Activated T-cell treated with anti-CD3 and anti-CD28 coated beads, Interleukin-2, amount 50 U/mL, for 4 hours (primary cell): ENCODE measurements around the gene JPH2. TPM values are rescaled to one million over a fixed set of nuclear protein-coding genes. Genes with fewer than 3 reads are reported as not detected.

Source experiments
- ATAC-seq, 2 donors: fragments of 200-7000 bp; cut with Tn5 transposase; one replicate each; pipeline ENCODE4 v1.10.0; 2021
- DNase-seq: peaks from one replicate; pipeline ENCODE4 v3.0.0-alpha.2; 2020
- H3K27me3 Mint-ChIP-seq: one replicate; pipeline ENCODE4 v1.8.0; 2021; ENCODE audit warnings: low read depth, mixed read lengths
- H3K36me3 Mint-ChIP-seq: one replicate; pipeline ENCODE4 v1.8.0; 2022; ENCODE audit warnings: mixed read lengths; ENCODE audit not compliant: insufficient read depth
- H3K4me1 Mint-ChIP-seq: one replicate; pipeline ENCODE4 v1.8.0; 2021; ENCODE audit warnings: low read depth, mixed read lengths
- H3K4me3 Mint-ChIP-seq: one replicate; pipeline ENCODE4 v1.8.0; 2021; ENCODE audit warnings: mild to moderate bottlenecking, moderate library complexity, mixed read lengths
- H3K9me3 Mint-ChIP-seq: one replicate; pipeline ENCODE4 v1.8.0; 2021; ENCODE audit warnings: mixed read lengths
- total RNA-seq, 3 donors: library from RNA; stranded (reverse); gene quantifications; one replicate each; pipeline ENCODE4 v1.2.1, GENCODE V29; 2021

Gene JPH2
- total RNA-seq, 3 donors from 2014 or later, result not detected

- Mint-ChIP-seq H3K9me3 (no peaks in the 10 kb centered on the region), H3K36me3 (no peaks in the 10 kb centered on the region), H3K4me3 (no peak overlapping the region), H3K27me3 (peaks cover 59% of the 10 kb centered on the region), H3K4me1 (peaks cover 12% of the 10 kb centered on the region)
- ATAC-seq (peak in 1 of 2 donors; percentile 27), DNase-seq (no peak)
Measured at GRCh38 chr20:44186674-44187053, 324 bp downstream of the JPH2 start.

DNA sequence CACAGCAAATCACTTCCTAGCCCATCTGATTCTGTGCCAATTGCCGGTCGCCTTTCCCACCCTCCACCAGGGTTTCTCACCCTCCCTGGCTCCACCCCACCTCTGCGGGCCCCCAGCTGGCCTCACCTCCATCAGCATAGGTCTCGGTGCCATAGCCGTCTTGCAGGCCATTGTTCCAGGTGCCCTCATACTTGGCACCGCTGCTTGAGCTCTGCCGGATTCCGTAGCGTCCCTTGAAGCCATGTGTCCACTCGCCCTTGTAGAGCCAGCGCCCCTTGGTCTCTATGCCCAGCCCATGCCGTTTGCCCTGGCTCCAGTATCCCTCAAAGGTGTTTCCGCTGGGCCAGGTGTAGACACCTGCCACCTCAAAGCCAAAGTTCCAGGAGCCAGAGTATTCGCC is 787 bp downstream of the JPH2 start:
- DNase-seq (no peak), ATAC-seq (no peak)
- H3K27me3 Mint-ChIP-seq, result peaks cover 59% of the 10 kb centered on the region
- no peak overlapping the region for H3K4me3 Mint-ChIP-seq
- no peaks in the 10 kb centered on the region for H3K36me3 Mint-ChIP-seq
- peaks cover 12% of the 10 kb centered on the region for H3K4me1 Mint-ChIP-seq
- H3K9me3 Mint-ChIP-seq, result no peaks in the 10 kb centered on the region

- Mint-ChIP-seq H3K27me3 (peaks cover 61% of the 10 kb centered on the region), H3K9me3 (no peaks in the 10 kb centered on the region), H3K36me3 (no peaks in the 10 kb centered on the region), H3K4me1 (peaks cover 12% of the 10 kb centered on the region), H3K4me3 (no peak overlapping the region)
- no peak for DNase-seq
- ATAC-seq, result no peak
Measured at GRCh38 chr20:44185574-44185973, 1.4 kb downstream of the JPH2 start.

DNA sequence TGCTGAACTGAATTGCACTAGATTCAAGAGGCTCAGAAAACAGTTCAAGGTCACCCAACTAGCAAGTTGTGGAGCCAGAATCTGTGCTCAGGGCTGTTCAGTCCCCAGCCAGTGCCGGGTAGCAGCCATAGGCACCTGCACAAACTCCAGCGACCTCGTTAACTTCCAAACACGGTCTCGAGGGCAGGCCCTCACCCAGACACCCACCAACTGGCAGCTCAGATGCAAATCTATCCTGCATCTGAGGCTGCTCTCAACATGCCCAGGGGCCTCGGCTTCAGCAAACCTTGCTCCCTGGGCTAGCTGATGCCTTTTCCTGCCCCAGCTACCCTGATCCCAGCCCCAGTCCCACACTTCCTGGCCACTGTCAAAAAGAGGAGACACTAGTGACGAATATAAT is 3.7 kb downstream of the JPH2 start:
- Mint-ChIP-seq H3K27me3 (peaks cover 52% of the 10 kb centered on the region), H3K4me1 (peaks cover 12% of the 10 kb centered on the region), H3K36me3 (no peaks in the 10 kb centered on the region), H3K9me3 (no peaks in the 10 kb centered on the region), H3K4me3 (no peak overlapping the region)
- no peak for DNase-seq
- no peak for ATAC-seq

DNA sequence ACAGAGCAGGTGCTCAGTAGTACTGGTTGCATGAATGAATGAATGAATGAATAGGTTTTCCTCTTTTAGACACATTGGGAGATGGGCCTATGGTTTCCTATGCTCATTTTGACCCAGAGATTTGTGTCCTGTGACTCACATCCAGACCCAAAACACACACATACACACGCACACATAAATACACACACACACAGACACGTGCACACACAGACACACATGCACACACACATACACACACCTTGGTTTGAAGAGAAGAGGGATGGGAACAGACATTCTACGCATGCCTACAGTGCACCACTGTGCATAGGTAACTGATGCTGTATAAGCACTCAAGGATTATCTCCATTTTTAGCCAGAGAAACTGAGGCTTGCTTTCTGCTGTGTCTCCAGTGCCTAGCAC is 4.1 kb downstream of the JPH2 start:
- H3K27me3 Mint-ChIP-seq, result peaks cover 48% of the 10 kb centered on the region
- DNase-seq (no peak), ATAC-seq (no peak)
- peaks cover 8% of the 10 kb centered on the region for H3K4me1 Mint-ChIP-seq
- no peaks in the 10 kb centered on the region for H3K9me3 Mint-ChIP-seq
- H3K4me3 Mint-ChIP-seq, result no peak overlapping the region
- H3K36me3 Mint-ChIP-seq, result no peaks in the 10 kb centered on the region

DNA sequence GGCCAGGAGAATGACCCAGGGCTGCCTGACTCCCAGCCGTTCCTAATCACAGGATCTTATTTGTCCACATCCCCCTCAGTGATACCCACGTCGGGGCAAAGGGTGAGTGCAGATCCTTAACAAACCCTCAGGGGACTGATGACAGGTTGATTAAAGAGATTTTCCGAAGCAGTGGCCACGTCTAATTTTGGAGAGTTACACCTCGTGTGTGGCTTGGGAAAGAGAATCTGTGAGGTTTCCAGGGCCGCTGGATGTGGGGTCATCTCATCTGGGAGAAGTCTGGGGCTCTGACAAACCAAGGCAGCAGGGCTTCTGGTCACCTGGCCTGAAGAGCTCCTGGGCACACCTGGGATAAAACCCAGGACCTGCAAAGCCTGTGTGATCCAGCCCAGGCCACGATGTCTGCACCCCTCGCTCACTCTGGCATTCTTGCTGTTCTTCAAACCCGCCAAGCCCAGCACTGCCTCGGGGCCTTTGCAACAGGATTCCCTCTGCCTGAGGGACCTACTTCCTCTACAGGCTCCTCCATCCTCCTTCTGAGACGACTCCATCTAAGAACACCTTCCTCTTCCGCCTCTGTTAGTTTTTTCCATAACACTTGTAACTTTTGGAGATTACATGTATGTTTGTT is 4.7 kb downstream of the JPH2 start:
- no peaks in the 10 kb centered on the region for H3K36me3 Mint-ChIP-seq
- ATAC-seq (no peak), DNase-seq (no peak)
- H3K4me3 Mint-ChIP-seq, result no peak overlapping the region
- H3K4me1 Mint-ChIP-seq, result peaks cover 3% of the 10 kb centered on the region
- H3K27me3 Mint-ChIP-seq, result peaks cover 44% of the 10 kb centered on the region
- H3K9me3 Mint-ChIP-seq, result no peaks in the 10 kb centered on the region

- Mint-ChIP-seq H3K9me3 (no peaks in the 10 kb centered on the region), H3K36me3 (no peaks in the 10 kb centered on the region), H3K4me1 (peaks cover under 1% of the 10 kb centered on the region), H3K27me3 (peaks cover 39% of the 10 kb centered on the region), H3K4me3 (no peak overlapping the region)
- no peak for DNase-seq
- ATAC-seq, result no peak
Measured at GRCh38 chr20:44181611-44182010, 5.4 kb downstream of the JPH2 start.

DNA sequence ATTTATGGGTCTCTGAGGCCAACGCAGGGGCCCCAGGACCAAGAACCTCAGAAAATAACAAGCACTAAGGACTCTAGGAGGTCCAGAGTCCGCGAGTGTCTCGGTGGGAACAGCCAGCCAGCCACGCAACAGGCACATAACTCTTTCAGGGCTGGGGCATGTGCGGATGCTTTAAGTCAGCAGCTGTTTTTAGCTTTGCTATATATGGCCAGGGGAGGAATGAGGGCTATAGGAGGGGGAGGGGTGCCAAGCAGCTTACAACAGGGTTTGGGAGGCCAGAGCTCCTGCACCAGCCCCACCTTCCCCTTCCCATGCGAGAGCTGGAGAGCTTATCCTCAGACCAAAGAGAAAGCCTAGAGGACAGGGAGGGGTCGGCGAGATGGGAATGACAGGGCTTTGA is 6.2 kb downstream of the JPH2 start:
- Mint-ChIP-seq H3K27me3 (peaks cover 35% of the 10 kb centered on the region), H3K9me3 (no peaks in the 10 kb centered on the region), H3K4me3 (no peak overlapping the region), H3K36me3 (peaks cover 2% of the 10 kb centered on the region), H3K4me1 (no peaks in the 10 kb centered on the region)
- no peak for ATAC-seq
- DNase-seq, result no peak

- ATAC-seq (no peak), DNase-seq (no peak)
- H3K4me3 Mint-ChIP-seq, result no peak overlapping the region
- peaks cover 24% of the 10 kb centered on the region for H3K27me3 Mint-ChIP-seq
- peaks cover 2% of the 10 kb centered on the region for H3K36me3 Mint-ChIP-seq
- H3K4me1 Mint-ChIP-seq, result no peaks in the 10 kb centered on the region
- H3K9me3 Mint-ChIP-seq, result no peaks in the 10 kb centered on the region
Measured at GRCh38 chr20:44176833-44177534, 10.0 kb downstream of the JPH2 start.

GRCh38 chr20:44174996-44175765 is 11.8 kb downstream of the JPH2 start:
- no peak overlapping the region for H3K4me3 Mint-ChIP-seq

GRCh38 chr20:44173846-44174245 is 13.1 kb downstream of the JPH2 start:
- H3K36me3 Mint-ChIP-seq, result peaks cover 2% of the 10 kb centered on the region
- H3K9me3 Mint-ChIP-seq, result no peaks in the 10 kb centered on the region
- H3K27me3 Mint-ChIP-seq, result peaks cover 28% of the 10 kb centered on the region
- no peak overlapping the region for H3K4me3 Mint-ChIP-seq
- H3K4me1 Mint-ChIP-seq, result no peaks in the 10 kb centered on the region
- DNase-seq, result no peak
- ATAC-seq, result no peak

More at GRCh38 chr20:44174996-44175765, 11.8 kb downstream of the JPH2 start:
- H3K27me3 Mint-ChIP-seq, result peaks cover 24% of the 10 kb centered on the region
- DNase-seq, result no peak
- ATAC-seq, result no peak
- H3K36me3 Mint-ChIP-seq, result peaks cover 2% of the 10 kb centered on the region
- no peaks in the 10 kb centered on the region for H3K4me1 Mint-ChIP-seq
- no peaks in the 10 kb centered on the region for H3K9me3 Mint-ChIP-seq

GRCh38 chr20:44173116-44173515 is 13.9 kb downstream of the JPH2 start:
- no peak overlapping the region for H3K4me3 Mint-ChIP-seq
- ATAC-seq, result no peak
- peaks cover 2% of the 10 kb centered on the region for H3K36me3 Mint-ChIP-seq
- H3K4me1 Mint-ChIP-seq, result no peaks in the 10 kb centered on the region
- H3K27me3 Mint-ChIP-seq, result peaks cover 27% of the 10 kb centered on the region
- no peak for DNase-seq
- no peaks in the 10 kb centered on the region for H3K9me3 Mint-ChIP-seq

DNA sequence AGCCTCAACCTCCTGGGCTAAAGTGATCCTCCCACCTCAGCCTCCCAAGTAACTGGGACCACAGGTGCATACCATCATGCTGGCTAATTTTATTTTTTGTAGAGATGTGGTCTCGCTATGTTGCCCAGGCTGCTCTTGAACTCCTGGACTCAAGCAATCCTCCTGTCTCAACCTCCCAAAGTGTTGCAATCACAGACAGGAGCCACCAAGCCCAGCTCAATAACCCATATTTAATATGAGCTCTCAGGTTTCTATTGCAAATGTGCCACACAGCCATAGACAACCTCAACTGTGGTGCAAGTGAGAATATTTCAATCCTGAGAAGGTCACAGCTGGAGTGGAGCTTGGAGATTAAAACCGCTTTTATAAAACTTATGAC is 14.4 kb downstream of the JPH2 start:
- Mint-ChIP-seq H3K36me3 (peaks cover 2% of the 10 kb centered on the region), H3K4me1 (no peaks in the 10 kb centered on the region), H3K27me3 (peaks cover 27% of the 10 kb centered on the region), H3K4me3 (no peak overlapping the region), H3K9me3 (no peaks in the 10 kb centered on the region)
- DNase-seq (no peak), ATAC-seq (no peak)

DNA sequence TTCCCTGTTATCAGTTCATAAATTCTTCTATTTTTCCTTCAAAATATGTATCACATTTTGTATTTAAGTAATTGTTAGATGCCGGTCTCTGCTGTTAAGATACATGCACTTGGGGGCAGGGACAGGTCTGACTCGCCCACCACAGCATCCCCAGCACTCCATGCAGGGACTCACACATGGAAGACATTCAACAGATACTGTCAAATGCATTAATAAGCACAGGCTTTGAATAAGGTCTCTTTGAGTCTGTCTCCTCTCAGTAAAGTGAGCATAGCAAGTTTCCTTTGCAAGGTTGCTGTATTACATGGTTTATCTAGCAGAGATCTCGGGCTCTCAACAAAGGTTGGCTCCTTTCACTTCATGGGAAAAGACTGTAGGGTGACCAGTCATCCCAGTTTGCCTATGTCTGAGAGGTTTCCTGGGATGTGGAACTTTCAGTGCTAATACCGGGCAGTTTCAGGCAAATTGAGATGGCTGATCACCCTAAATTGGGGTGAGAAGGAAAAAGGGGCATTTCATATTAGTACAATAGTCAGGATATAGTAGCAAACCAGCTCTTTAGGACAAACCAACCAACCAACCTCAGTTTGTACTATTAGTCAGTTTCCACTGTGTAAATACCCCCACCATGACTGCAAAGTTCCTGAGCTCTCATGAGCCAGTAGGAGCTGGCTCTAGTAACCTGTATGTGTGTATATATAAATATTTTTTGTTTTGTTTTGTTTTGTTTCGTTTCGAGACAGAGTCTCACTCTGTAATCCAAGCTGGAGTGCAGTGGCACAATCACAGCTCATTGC is 15.0 kb downstream of the JPH2 start:
- ATAC-seq, result no peak
- DNase-seq, result no peak
- H3K36me3 Mint-ChIP-seq, result peaks cover 2% of the 10 kb centered on the region
- H3K4me3 Mint-ChIP-seq, result no peak overlapping the region
- H3K27me3 Mint-ChIP-seq, result peaks cover 23% of the 10 kb centered on the region
- H3K4me1 Mint-ChIP-seq, result no peaks in the 10 kb centered on the region
- no peaks in the 10 kb centered on the region for H3K9me3 Mint-ChIP-seq
